Hepatic stellate cell (primary cell): ENCODE data around the gene ARIH2.

Source experiments
- DNase-seq: peaks from one replicate; pipeline ENCODE4 v3.0.0; 2011; ENCODE audit warnings: low spot score

ARIH2 gene

DNA sequence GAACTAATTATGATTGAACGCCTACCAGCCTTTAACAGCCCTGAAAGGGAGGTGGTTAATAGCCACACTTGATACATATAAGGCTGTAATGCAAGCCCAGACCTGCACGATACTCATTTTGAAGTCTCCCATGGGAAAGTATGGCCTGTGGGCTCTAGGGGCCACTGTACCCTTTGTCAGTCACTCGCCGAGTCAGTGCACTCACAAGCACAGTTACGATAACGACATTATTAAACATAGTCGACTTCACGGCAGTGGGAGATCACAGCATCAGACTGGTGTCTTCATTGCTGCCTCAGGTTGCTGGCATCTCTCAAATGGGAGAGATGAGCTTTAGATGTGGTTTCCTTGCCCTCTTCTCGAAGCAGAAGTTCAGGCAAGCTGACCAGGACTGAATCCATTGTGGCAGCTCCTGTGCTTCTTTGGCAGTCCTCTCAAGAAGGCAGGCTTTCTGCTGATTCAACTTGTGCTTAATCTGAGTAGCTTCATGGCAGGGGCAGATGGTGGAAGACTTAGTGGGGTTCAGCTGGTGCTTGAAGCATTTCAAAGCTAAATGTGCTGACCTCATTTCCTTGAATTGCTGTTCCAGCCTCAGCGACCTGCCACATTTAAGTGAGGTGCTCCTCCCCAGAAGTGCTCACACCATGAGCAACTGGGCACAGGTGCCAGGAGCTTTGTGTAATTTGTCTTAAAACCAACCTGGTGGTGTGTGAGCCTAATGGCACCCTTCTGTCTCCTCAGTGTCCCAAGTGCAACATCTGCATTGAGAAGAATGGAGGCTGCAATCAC, 55.6 kb downstream of the ARIH2 start:
- DNase-seq, result no peak

DNA sequence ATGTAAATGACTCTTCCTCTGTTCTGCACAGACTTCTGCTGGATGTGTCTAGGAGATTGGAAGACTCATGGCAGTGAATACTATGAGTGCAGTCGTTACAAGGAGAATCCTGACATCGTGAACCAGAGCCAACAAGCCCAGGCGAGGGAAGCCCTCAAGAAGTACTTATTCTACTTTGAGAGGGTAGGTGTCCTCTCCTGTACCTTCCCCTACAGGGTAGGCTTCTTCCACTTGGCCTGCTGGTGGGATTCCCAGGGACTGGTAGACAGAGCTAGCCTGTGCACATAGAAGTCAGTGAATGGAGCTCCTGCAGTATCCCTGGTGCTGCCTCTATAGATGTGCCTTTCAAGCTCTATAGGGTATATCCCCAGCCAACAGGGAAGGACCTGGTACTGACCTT, 60.8 kb downstream of the ARIH2 start:
- no peak for DNase-seq

DNA sequence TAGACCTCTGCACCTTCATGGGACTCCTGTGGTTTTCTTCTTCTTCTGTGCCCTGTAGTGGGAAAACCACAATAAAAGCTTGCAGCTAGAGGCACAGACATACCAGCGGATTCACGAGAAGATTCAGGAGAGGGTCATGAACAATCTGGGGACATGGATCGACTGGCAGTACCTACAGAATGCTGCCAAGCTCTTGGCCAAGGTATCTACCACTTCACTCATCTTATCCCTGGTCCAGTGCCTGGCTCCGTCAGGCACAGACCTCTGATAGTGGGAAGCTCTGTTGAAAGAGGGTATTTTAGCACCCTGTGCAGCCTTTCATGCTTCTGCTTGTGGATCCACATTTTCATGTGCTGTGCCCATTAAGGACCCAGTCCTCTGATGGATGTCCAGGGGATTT, 61.7 kb downstream of the ARIH2 start:
- DNase-seq, result no peak

GRCh38 chr3:48982016-48982415, 63.4 kb downstream of the ARIH2 start:
- no peak for DNase-seq

- no peak for DNase-seq
These were observed 64.0 kb downstream of the ARIH2 start for GRCh38 chr3:48982686-48983085.

DNA sequence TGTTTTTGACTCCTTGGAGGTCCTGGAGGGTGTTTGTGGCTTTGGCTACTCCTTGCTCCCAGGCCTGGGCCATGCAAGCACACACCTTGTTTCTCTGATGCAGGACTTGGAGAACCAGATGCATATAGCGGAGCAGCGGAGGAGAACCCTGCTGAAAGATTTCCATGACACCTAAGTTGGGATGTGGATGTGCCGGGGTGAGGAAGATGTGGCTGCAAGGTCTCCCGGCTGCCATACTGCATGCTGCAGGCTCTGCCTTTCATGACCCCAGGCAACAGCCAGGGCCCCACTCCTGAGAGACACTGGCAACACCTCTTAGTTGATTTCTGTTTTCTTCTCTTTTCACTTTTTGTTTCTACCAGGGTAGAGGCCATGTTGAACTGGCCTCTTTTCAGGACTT, 64.5 kb downstream of the ARIH2 start:
- DNase-seq, result no peak

- DNase-seq, result no peak
These were observed 66.0 kb downstream of the ARIH2 start for GRCh38 chr3:48984663-48985062.

DNA sequence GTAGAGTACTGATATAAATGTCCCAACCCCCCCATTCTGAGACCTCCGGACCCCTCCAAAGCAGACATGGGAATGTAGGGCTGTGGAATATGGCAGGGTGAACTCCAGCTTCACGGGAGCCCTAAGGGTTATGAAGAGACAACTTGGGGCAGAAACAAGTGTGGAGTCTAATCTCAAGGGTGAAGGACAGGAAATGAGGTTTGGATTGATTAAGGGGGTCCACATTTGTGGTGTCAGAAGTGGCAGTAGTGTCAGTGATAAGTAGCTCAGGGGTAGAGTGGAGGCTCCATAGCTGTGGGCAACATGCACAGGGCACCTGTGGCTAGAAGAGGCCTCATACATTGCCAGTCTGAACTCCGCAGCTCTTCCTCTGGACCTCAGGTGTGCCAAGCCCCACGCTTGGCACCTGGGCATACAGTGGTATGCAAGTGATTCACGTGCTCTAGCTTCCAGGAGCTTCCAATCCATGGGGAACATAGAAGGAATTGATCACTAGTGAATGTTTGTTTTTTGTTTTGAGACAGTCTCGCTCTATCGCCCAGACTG, 67.3 kb downstream of the ARIH2 start:
- DNase-seq, result no peak

DNA sequence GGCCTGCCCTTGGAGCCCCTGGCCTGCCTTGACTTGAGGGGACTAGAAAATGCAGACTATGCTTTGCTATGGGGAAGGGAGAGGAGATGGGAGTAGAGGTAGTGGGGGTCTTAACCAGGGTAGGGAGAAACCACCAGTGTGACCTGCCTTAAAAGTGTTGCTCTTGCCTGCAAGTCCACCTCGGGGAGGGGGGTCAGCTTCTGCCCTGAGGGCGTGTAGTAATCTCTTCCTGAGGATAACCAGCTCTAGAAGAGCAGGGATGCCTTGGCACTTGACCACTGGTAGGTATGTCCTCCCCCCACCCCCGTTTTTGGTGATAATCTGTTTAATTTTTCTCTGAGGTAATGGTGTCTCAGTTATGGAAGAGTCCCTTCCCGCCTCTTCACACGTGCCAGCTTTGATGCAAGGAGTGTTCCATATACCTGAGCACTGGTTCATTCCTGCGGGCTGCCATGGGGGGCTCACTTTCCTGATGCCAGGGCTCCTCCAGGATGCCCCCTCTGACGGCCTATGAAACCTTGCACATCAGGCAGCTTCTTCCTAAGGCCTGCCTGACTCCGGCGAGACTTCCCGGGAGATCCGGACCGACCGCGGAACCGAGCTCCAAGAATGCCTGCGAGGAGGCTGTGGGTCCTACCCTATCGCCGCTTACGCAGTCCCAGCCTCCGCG, 70.6 kb downstream of the ARIH2 start:
- DNase-seq, result no peak

GRCh38 chr3:48989796-48990635, 71.4 kb downstream of the ARIH2 start, which contains the start of gene P4HTM:
P4HTM (plus strand) TSS chr3:48990241; CDS start chr3:48990257, 16 bp downstream.
- DNase-seq, result peak; percentile 92

- no peak for DNase-seq
These were observed 72.2 kb downstream of the ARIH2 start for GRCh38 chr3:48990636-48991469.

DNA sequence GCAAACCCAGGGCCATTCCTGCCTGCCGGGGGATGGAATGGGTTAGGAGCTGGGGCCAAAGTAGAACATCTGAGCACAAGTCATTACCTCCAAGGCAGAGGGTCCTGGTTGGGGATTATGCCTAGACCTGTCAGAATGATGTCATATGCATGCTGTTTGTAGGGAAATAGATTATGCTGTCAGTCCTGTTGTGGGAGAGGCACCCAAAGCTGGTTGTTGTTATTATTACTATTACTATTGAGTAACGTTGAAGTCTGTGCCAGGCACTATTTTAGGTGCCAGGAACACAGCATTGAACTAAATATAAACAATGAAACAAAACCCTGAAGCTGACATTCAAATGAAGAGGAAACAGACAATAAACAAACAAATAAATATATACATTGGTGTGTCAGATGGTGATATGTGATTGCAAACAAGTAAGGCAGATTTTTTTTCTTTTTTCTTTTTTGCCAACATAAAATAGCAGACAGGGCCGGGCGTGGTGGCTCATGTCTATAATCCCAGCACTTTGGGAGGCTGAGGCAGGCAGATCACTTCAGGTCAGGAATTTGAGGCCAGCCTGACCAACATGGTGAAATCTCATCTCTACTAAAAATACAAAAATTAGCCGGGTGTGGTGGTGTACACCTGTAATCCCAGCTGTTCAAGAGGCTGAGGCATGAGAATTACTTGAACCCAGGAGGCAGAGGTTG, 73.4 kb downstream of the ARIH2 start:
- DNase-seq, result no peak

GRCh38 chr3:48993834-48994233, 75.2 kb downstream of the ARIH2 start:
- no peak for DNase-seq

- DNase-seq, result no peak
These were observed 78.0 kb downstream of the ARIH2 start for GRCh38 chr3:48996640-48997039.

- DNase-seq, result no peak
These were observed 78.5 kb downstream of the ARIH2 start for GRCh38 chr3:48997102-48997635.

DNA sequence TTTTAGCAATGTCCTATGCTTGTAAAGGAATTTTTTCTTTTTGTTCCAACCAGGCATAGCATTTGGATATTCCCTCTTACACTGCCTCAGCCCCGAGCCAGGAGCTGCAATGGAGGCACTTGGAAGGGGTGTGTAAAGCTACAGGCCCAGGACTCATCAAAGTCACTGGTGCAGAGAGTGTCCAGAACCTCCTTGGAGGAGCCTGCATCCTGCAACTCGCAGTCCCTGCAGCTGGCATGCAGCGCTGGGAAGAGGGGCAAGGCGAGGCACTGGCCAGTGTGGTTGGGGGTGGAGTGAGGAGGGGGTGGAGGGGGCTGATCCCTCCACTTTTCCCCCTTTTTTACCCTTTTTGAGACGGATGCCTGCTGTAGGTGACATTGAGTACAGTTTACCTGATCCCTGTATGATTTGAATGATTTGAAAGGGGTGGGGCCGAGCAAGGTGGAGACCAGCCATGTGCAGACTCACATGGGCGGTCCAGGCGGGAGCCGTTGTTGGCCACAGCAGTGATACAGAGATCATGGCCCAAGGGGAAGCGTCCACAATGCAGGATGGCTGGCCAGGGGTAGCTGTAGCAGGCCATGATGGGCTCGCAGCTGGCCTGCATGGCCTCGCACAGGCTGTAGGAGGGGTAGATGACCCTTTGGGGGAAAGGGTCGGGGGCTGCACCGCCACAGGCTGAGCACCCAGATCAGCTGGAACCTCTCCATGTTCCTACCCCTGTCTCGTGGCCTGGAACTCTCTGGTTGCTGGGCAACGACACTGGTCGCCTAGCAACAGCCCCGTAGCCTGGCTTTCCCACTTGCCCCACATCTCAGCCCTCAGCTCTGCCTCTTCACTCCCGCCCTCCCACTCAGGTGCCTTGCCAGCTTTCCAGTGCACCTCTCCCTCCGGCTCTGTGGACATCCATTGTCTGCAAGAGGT, 79.3 kb downstream of the ARIH2 start:
- DNase-seq, result no peak

DNA sequence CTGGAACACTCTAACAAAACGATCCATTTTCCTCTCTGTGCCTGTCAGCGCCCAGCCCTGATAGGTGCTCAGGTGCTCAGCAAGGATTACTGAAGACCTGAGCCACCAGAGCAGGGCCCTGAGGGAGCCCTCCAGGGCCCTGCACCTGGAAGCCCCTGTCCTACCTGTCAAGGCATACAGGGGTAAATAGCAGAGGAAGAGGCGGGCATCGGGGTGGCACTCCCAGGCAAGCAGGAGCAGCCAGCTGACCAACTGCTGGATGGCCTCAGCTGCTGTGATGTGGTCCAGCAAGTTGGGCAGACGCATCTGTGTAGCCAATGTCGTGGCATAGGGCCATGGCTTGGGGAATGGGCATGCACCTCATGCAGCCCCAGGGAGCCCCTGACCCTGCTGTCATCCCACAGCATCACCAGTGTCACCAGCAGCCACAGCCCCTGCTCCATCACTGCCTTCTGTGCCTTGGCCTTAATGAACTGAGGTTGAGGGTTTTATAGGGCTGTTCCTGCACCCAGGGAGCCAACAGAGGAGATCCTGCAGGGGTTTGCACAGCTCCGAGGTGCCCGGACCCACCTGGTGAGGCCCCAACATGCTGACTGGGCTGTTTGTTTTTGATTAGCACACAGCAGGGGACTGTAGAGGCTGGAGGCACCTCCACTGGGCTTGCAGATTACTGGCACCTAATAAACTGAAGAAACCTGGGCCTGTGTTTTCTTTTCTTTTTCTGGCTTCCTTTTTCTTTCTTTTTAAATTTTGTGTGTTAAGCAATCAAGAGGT, 80.6 kb downstream of the ARIH2 start:
- no peak for DNase-seq

- no peak for DNase-seq
These were observed 82.5 kb downstream of the ARIH2 start for GRCh38 chr3:49001155-49001554.
